HUES64 (cell line): Measurements from ENCODE around the gene MACROH2A1.

Experiments
- H3K27ac ChIP-seq: 2 replicates; pipeline ENCODE4 v1.7.0; 2013; ENCODE audit warnings: low read depth, low read length, inconsistent platforms
- H3K27me3 ChIP-seq: 2 replicates; pipeline ENCODE4 v1.6.1; 2013; ENCODE audit warnings: mild to moderate bottlenecking, low read length; ENCODE audit not compliant: insufficient read depth
- H3K36me3 ChIP-seq: 2 replicates; pipeline ENCODE4 v1.6.1; 2013; ENCODE audit warnings: mild to moderate bottlenecking, low read length; ENCODE audit not compliant: insufficient read depth
- H3K4me1 ChIP-seq: 2 replicates; pipeline ENCODE4 v1.6.1; 2013; ENCODE audit warnings: mild to moderate bottlenecking, low read length, moderate library complexity; ENCODE audit not compliant: insufficient read depth
- H3K4me3 ChIP-seq: 2 replicates; pipeline ENCODE4 v1.5.1; 2013; ENCODE audit warnings: mild to moderate bottlenecking, low read length, moderate library complexity
- H3K9ac ChIP-seq: 2 replicates; pipeline ENCODE4 v1.6.1; 2013; ENCODE audit warnings: mild to moderate bottlenecking, low read depth, low read length
- H3K9me3 ChIP-seq: 2 replicates; pipeline ENCODE4 v1.6.1; 2013; ENCODE audit warnings: low read depth, low read length; ENCODE audit not compliant: insufficient read depth
- WGBS: fragments of 150-250, 120-280 bp; methylation state at CpG from one replicate; pipeline ENCODE4 v1.1.7; 2013; ENCODE audit warnings: missing lambda C conversion rate; 5-methylcytosine and 5-hydroxymethylcytosine counted together

MACROH2A1 gene

GRCh38 chr5:135442431-135443160 is 43.6 kb upstream of the MACROH2A1 start:
- Histone ChIP-seq H3K27ac (no peak overlapping the region), H3K9ac (no peak overlapping the region), H3K9me3 (no peaks in the 10 kb centered on the region), H3K27me3 (peaks cover 6% of the 10 kb centered on the region; the same call in 1 of the 2 replicates), H3K36me3 (no peaks in the 10 kb centered on the region), H3K4me1 (no peaks in the 10 kb centered on the region), H3K4me3 (no peak overlapping the region)
- 81% methylated on average over 8 of the region's 8 CpGs for WGBS

GRCh38 chr5:135441919-135442318 is 42.9 kb upstream of the MACROH2A1 start:
- Histone ChIP-seq H3K4me1 (no peaks in the 10 kb centered on the region), H3K4me3 (no peak overlapping the region), H3K9ac (no peak overlapping the region), H3K27ac (no peak overlapping the region), H3K36me3 (no peaks in the 10 kb centered on the region), H3K9me3 (no peaks in the 10 kb centered on the region), H3K27me3 (peaks cover 6% of the 10 kb centered on the region; the same call in 1 of the 2 replicates)
- 91% methylated on average over 4 of the region's 4 CpGs for WGBS

- H3K4me1 ChIP-seq: no peaks in the 10 kb centered on the region
- H3K27ac ChIP-seq: no peak overlapping the region
- H3K36me3 ChIP-seq: no peaks in the 10 kb centered on the region
- no peak overlapping the region for H3K9ac ChIP-seq
- 81% methylated on average over 11 of the region's 11 CpGs for WGBS
- no peaks in the 10 kb centered on the region for H3K9me3 ChIP-seq
- H3K27me3 ChIP-seq: peaks cover 6% of the 10 kb centered on the region; the same call in 1 of the 2 replicates
- H3K4me3 ChIP-seq: no peak overlapping the region
Observed at GRCh38 chr5:135441350-135441831, 42.4 kb upstream of the MACROH2A1 start.

GRCh38 chr5:135440916-135441315 is 41.9 kb upstream of the MACROH2A1 start:
- H3K4me3 ChIP-seq: no peak overlapping the region
- H3K9ac ChIP-seq: no peak overlapping the region
- H3K36me3 ChIP-seq: no peaks in the 10 kb centered on the region
- WGBS: 90% methylated on average over 6 of the region's 6 CpGs
- H3K27me3 ChIP-seq: peaks cover 3% of the 10 kb centered on the region; the same call in 1 of the 2 replicates
- no peaks in the 10 kb centered on the region for H3K4me1 ChIP-seq
- H3K27ac ChIP-seq: no peak overlapping the region
- no peaks in the 10 kb centered on the region for H3K9me3 ChIP-seq

GRCh38 chr5:135439231-135440205 is 40.5 kb upstream of the MACROH2A1 start:
- H3K9ac ChIP-seq: no peak overlapping the region
- no peaks in the 10 kb centered on the region for H3K9me3 ChIP-seq
- H3K4me1 ChIP-seq: no peaks in the 10 kb centered on the region
- H3K27me3 ChIP-seq: no peaks in the 10 kb centered on the region; the same call in 1 of the 2 replicates
- no peak overlapping the region for H3K4me3 ChIP-seq
- WGBS: 87% methylated on average over 11 of the region's 11 CpGs
- no peaks in the 10 kb centered on the region for H3K36me3 ChIP-seq
- no peak overlapping the region for H3K27ac ChIP-seq

GRCh38 chr5:135438636-135439221 is 39.7 kb upstream of the MACROH2A1 start:
- no peaks in the 10 kb centered on the region for H3K4me1 ChIP-seq
- H3K36me3 ChIP-seq: no peaks in the 10 kb centered on the region
- H3K4me3 ChIP-seq: no peak overlapping the region
- 85% methylated on average over 10 of the region's 10 CpGs for WGBS
- H3K9me3 ChIP-seq: no peaks in the 10 kb centered on the region
- no peaks in the 10 kb centered on the region; the same call in 1 of the 2 replicates for H3K27me3 ChIP-seq
- no peak overlapping the region for H3K9ac ChIP-seq
- no peak overlapping the region for H3K27ac ChIP-seq

- Histone ChIP-seq H3K27me3 (no peaks in the 10 kb centered on the region; the same call in 1 of the 2 replicates), H3K9ac (no peak overlapping the region), H3K9me3 (no peaks in the 10 kb centered on the region), H3K36me3 (no peaks in the 10 kb centered on the region), H3K4me3 (no peak overlapping the region), H3K27ac (no peak overlapping the region), H3K4me1 (no peaks in the 10 kb centered on the region)
- 81% methylated on average over 13 of the region's 13 CpGs for WGBS
Observed at GRCh38 chr5:135437796-135438560, 38.9 kb upstream of the MACROH2A1 start.

- 82% methylated on average over 7 of the region's 7 CpGs for WGBS
- H3K36me3 ChIP-seq: no peaks in the 10 kb centered on the region
- no peak overlapping the region for H3K9ac ChIP-seq
- no peaks in the 10 kb centered on the region for H3K9me3 ChIP-seq
- H3K4me1 ChIP-seq: no peaks in the 10 kb centered on the region
- H3K27ac ChIP-seq: no peak overlapping the region
- H3K27me3 ChIP-seq: no peaks in the 10 kb centered on the region; the same call in 1 of the 2 replicates
- H3K4me3 ChIP-seq: no peak overlapping the region
Observed at GRCh38 chr5:135437422-135437795, 38.4 kb upstream of the MACROH2A1 start.

GRCh38 chr5:135436951-135437418 is 38.0 kb upstream of the MACROH2A1 start:
- no peaks in the 10 kb centered on the region for H3K4me1 ChIP-seq
- H3K27me3 ChIP-seq: no peaks in the 10 kb centered on the region; the same call in 1 of the 2 replicates
- WGBS: 80% methylated on average over 7 of the region's 7 CpGs
- H3K9me3 ChIP-seq: no peaks in the 10 kb centered on the region
- no peak overlapping the region for H3K9ac ChIP-seq
- no peak overlapping the region for H3K27ac ChIP-seq
- H3K4me3 ChIP-seq: no peak overlapping the region
- H3K36me3 ChIP-seq: no peaks in the 10 kb centered on the region
